ENCODE data around the gene GABBR1. TPM values are rescaled to one million over a fixed set of nuclear protein-coding genes. Genes with fewer than 3 reads are reported as not detected.

GABBR1 gene
- total RNA-seq: 6.3 and 11.1 TPM in 2 replicates

GRCh38 chr6:29632789-29633533, at the start of gene GABBR1:
TSS of gene GABBR1 (minus strand) at chr6:29633183. CDS start at chr6:29632385, 798 bp downstream.
- no peak for FAIRE-seq

GRCh38 chr6:29681811-29682210, 48.8 kb upstream of the GABBR1 start:
- Histone ChIP-seq H3K27me3 (ENCODE audit: control insufficient read depth, insufficient read depth, low read length) (no peaks in the 10 kb centered on the region), H3K36me3 (ENCODE audit: control insufficient read depth, insufficient read depth, low read length) (no peaks in the 10 kb centered on the region), H3K4me3 (ENCODE audit: low read depth, low read length) (no peak overlapping the region)
- no peak for FAIRE-seq
- TF ChIP-seq CTCF (IDR thresholded peaks at IDR 0.05; ENCODE audit: insufficient read depth, low read length, severe bottlenecking): no peak
- DNase-seq (ENCODE audit: low read depth): no peak

More at GRCh38 chr6:29632789-29633533, at the start of gene GABBR1:
- peak within 1 kb of the TSS; percentile 69 for H3K4me3 ChIP-seq (ENCODE audit: low read depth, low read length)
- H3K36me3 ChIP-seq (ENCODE audit: control insufficient read depth, insufficient read depth, low read length): no peaks in the 10 kb centered on the region
- TF ChIP-seq CTCF (IDR thresholded peaks at IDR 0.05; ENCODE audit: insufficient read depth, low read length, severe bottlenecking): no peak
- peak; percentile 69 for DNase-seq (ENCODE audit: low read depth)
- H3K27me3 ChIP-seq (ENCODE audit: control insufficient read depth, insufficient read depth, low read length): no peaks in the 10 kb centered on the region

GRCh38 chr6:29680904-29681303, 47.9 kb upstream of the GABBR1 start, which contains the start of gene ZFP57:
TSS of gene ZFP57 (minus strand) at chr6:29681152. CDS start at chr6:29677003, 4,149 bp downstream.
- no peak within 1 kb of the TSS for H3K4me3 ChIP-seq (ENCODE audit: low read depth, low read length)
- DNase-seq (ENCODE audit: low read depth) (no peak), FAIRE-seq (no peak)
- H3K36me3 ChIP-seq (ENCODE audit: control insufficient read depth, insufficient read depth, low read length): no peaks in the 10 kb centered on the region
- TF ChIP-seq CTCF (IDR thresholded peaks at IDR 0.05; ENCODE audit: insufficient read depth, low read length, severe bottlenecking): no peak
- no peaks in the 10 kb centered on the region for H3K27me3 ChIP-seq (ENCODE audit: control insufficient read depth, insufficient read depth, low read length)

DNA sequence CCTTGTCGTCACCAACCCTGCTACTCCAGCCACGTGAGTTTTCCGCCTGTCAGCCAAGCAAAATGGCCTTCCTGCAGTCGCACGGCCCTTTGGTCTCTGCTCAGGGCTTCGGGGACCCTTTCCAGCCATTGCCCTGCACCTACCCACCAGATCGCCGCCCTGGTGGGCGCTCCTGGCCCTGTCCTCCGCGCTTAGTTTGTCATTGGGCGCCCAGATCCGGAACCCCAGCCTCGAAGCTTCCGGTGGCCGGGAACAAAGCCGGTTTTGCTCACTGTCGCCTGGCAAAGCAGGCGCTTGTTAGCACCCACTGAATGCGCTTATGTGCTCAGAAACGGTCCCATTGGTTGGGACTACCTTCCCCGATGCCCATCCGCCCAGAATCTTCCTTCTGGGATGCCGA, 47.4 kb upstream of the GABBR1 start:
- Histone ChIP-seq H3K4me3 (ENCODE audit: low read depth, low read length) (no peak overlapping the region), H3K27me3 (ENCODE audit: control insufficient read depth, insufficient read depth, low read length) (no peaks in the 10 kb centered on the region), H3K36me3 (ENCODE audit: control insufficient read depth, insufficient read depth, low read length) (no peaks in the 10 kb centered on the region)
- DNase-seq (ENCODE audit: low read depth) (no peak), FAIRE-seq (no peak)
- TF ChIP-seq CTCF (IDR thresholded peaks at IDR 0.05; ENCODE audit: insufficient read depth, low read length, severe bottlenecking): no peak

DNA sequence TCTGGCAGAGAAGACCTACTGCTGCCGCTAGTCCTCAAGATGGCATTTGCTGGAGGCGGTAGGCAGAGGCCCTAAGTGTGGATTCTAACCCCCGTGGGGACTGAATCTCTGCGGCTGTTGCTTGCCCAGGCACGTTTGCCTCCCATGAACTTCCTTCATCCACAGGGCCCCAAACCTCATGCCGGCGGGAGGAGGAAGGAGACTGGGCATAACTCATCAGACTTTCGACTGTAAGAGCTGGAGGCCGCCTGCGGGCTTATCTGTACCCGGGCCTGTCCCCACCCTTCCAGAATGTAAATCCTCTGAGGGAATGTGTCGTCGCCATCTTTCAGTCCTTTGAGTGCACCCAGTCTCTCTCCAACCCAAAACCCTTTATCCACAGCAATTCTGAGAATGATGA, 47.0 kb upstream of the GABBR1 start:
- Histone ChIP-seq H3K36me3 (ENCODE audit: control insufficient read depth, insufficient read depth, low read length) (no peaks in the 10 kb centered on the region), H3K27me3 (ENCODE audit: control insufficient read depth, insufficient read depth, low read length) (no peaks in the 10 kb centered on the region), H3K4me3 (ENCODE audit: low read depth, low read length) (no peak overlapping the region)
- no peak for TF ChIP-seq CTCF (IDR thresholded peaks at IDR 0.05; ENCODE audit: insufficient read depth, low read length, severe bottlenecking)
- FAIRE-seq: no peak
- DNase-seq (ENCODE audit: low read depth): peak; percentile 18
